ENCODE measurements around the gene OR10Z1.

DNA sequence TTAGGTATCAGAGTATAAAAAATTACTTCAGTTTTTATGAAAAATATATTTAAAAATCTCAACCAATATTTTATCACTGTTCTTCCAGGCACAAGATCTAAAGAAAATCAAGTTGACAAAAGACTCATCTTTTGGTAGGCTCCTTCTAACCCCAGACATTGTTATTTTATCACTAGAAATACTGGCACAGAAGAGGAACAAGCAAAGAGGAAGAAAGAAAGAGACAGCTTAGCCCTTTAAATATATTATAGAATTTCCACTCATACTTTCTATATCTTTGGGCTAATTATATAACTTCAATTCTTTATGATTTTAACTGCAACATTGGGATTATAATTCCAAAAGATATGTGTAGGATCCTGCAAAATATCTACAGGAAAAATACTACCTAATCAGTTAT is 49.0 kb downstream of the OR10Z1 start:
- TF ChIP-seq POLR2A (IDR thresholded peaks at IDR 0.05; ENCODE audit: extremely low read depth, insufficient read length): no peak
- TF ChIP-seq, protein P1, sequence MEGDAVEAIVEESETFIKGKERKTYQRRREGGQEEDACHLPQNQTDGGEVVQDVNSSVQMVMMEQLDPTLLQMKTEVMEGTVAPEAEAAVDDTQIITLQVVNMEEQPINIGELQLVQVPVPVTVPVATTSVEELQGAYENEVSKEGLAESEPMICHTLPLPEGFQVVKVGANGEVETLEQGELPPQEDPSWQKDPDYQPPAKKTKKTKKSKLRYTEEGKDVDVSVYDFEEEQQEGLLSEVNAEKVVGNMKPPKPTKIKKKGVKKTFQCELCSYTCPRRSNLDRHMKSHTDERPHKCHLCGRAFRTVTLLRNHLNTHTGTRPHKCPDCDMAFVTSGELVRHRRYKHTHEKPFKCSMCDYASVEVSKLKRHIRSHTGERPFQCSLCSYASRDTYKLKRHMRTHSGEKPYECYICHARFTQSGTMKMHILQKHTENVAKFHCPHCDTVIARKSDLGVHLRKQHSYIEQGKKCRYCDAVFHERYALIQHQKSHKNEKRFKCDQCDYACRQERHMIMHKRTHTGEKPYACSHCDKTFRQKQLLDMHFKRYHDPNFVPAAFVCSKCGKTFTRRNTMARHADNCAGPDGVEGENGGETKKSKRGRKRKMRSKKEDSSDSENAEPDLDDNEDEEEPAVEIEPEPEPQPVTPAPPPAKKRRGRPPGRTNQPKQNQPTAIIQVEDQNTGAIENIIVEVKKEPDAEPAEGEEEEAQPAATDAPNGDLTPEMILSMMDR (IDR thresholded peaks at IDR 0.05; ENCODE audit: low read depth, low read length): no peak
